ENCODE data around the gene NDUFA7. TPM values are rescaled to one million over a fixed set of nuclear protein-coding genes. Genes with fewer than 3 reads are reported as not detected.

NDUFA7 gene
- polyA plus RNA-seq, 2 of the 4 experiments (the other 2 are of a cell fraction), result 29.7 to 40.2 TPM

DNA sequence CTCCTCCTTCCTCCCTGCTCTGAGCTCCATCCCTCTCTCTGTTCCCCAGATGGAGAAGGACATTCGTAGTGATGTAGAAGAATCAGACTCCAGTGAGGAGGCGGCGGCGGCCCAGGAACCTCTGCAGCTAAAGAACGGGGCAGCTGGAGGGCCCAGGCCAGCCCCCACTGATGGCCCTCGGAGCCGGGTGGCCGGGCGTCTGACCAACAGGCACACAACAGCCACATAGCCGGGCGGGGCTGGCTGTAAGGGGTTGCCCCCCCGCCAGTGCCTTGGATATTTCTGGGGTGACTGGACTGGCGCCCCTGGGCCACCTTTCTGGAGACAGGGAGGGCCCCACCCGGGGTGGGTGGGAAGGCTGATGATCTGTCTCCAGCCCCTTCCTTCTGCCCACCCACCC, 59.3 kb downstream of the NDUFA7 start:
- 79% methylated on average over 7 of the region's 14 CpGs for WGBS (ENCODE audit: missing lambda C conversion rate)
- H3K9me3 ChIP-seq, result no peaks in the 10 kb centered on the region
- DNase-seq (ENCODE audit: low read depth in 1 of 2, low spot score in 1 of 2), result no peak
- ChIA-PET POLR2A (interaction anchor here (0.6 kb wide), 1 partner anchor 318 kb away, joined by 3 read pairs; the partner anchor contains the start of gene TIMM44), CTCF (interaction anchor here (1.6 to 2.5 kb wide), 2 partner anchors 8 to 10 kb away, joined by 4 to 7 read pairs; no protein-coding TSS in a partner anchor)
- no peak; a peak in 1 of 6 replicates for ATAC-seq
- no peaks in the 10 kb centered on the region for H3K4me1 ChIP-seq
- TF ChIP-seq ZSCAN20 (CRISPR knock-in tag; IDR thresholded peaks at IDR 0.05), result no peak
- TF ChIP-seq RARB (CRISPR knock-in tag; IDR thresholded peaks at IDR 0.05), result no peak
- no peak for TF ChIP-seq JUN (IDR thresholded peaks at IDR 0.05)
- no peak for TF ChIP-seq NR3C1 (IDR thresholded peaks at IDR 0.05)
- TF ChIP-seq, protein P1, sequence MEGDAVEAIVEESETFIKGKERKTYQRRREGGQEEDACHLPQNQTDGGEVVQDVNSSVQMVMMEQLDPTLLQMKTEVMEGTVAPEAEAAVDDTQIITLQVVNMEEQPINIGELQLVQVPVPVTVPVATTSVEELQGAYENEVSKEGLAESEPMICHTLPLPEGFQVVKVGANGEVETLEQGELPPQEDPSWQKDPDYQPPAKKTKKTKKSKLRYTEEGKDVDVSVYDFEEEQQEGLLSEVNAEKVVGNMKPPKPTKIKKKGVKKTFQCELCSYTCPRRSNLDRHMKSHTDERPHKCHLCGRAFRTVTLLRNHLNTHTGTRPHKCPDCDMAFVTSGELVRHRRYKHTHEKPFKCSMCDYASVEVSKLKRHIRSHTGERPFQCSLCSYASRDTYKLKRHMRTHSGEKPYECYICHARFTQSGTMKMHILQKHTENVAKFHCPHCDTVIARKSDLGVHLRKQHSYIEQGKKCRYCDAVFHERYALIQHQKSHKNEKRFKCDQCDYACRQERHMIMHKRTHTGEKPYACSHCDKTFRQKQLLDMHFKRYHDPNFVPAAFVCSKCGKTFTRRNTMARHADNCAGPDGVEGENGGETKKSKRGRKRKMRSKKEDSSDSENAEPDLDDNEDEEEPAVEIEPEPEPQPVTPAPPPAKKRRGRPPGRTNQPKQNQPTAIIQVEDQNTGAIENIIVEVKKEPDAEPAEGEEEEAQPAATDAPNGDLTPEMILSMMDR (IDR thresholded peaks at IDR 0.05), result no peak
- no peak for TF ChIP-seq KDM5A (IDR thresholded peaks at IDR 0.05)
- TF ChIP-seq NFE2L2 (conservative IDR thresholded peaks at IDR 0.05; ENCODE audit: low read length), result no peak
- TF ChIP-seq, protein P2, sequence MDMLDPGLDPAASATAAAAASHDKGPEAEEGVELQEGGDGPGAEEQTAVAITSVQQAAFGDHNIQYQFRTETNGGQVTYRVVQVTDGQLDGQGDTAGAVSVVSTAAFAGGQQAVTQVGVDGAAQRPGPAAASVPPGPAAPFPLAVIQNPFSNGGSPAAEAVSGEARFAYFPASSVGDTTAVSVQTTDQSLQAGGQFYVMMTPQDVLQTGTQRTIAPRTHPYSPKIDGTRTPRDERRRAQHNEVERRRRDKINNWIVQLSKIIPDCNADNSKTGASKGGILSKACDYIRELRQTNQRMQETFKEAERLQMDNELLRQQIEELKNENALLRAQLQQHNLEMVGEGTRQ (IDR thresholded peaks at IDR 0.05), result no peak
- TF ChIP-seq NPAS2 (CRISPR knock-in tag; IDR thresholded peaks at IDR 0.05; ENCODE audit: borderline replicate concordance), result no peak
- no peak for TF ChIP-seq PHF8 (IDR thresholded peaks at IDR 0.05; ENCODE audit: borderline replicate concordance, low read depth)
- TF ChIP-seq, protein P3, sequence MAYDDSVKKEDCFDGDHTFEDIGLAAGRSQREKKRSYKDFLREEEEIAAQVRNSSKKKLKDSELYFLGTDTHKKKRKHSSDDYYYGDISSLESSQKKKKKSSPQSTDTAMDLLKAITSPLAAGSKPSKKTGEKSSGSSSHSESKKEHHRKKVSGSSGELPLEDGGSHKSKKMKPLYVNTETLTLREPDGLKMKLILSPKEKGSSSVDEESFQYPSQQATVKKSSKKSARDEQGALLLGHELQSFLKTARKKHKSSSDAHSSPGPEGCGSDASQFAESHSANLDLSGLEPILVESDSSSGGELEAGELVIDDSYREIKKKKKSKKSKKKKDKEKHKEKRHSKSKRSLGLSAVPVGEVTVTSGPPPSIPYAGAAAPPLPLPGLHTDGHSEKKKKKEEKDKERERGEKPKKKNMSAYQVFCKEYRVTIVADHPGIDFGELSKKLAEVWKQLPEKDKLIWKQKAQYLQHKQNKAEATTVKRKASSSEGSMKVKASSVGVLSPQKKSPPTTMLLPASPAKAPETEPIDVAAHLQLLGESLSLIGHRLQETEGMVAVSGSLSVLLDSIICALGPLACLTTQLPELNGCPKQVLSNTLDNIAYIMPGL (CRISPR knock-in tag; IDR thresholded peaks at IDR 0.05; ENCODE audit: borderline replicate concordance), result no peak
- H3K27ac ChIP-seq, result no peak overlapping the region
- H3K4me3 ChIP-seq, result no peak overlapping the region
- FAIRE-seq, result no peak
- no peak overlapping the region for H3K4me2 ChIP-seq

DNA sequence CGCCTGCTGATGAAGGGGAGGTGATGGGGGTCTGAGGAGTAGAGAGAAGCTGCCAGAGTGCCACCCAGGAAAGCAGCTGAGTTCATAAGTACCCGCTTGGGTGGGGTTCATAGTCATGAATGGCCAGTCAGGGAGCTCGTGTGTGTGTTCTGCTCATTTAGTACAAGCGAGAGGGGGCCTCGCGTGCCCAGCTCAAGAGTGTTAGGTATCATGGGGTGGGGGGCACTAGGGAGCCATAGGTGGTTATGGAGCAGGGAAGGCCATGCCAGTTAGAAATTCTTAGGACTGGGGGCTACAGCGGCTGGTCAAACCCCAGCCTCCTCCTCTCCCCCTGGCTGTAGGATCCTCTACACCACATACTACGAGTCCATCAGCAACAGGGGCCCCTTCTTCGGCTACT, 59.8 kb downstream of the NDUFA7 start:
- POLR2A ChIA-PET, result no interaction called here
- no peak overlapping the region for H3K27ac ChIP-seq
- no peak; a peak in 1 of 6 replicates for ATAC-seq
- no peak overlapping the region for H3K4me2 ChIP-seq
- WGBS (ENCODE audit: missing lambda C conversion rate), result 92% methylated on average over 6 of the region's 9 CpGs
- CTCF ChIA-PET, result interaction anchor here (0.9 to 2.5 kb wide), 3 partner anchors 8 to 291 kb away, joined by 3 to 7 read pairs (median 4); no protein-coding TSS in a partner anchor
- FAIRE-seq, result no peak
- TF ChIP-seq, protein P4, sequence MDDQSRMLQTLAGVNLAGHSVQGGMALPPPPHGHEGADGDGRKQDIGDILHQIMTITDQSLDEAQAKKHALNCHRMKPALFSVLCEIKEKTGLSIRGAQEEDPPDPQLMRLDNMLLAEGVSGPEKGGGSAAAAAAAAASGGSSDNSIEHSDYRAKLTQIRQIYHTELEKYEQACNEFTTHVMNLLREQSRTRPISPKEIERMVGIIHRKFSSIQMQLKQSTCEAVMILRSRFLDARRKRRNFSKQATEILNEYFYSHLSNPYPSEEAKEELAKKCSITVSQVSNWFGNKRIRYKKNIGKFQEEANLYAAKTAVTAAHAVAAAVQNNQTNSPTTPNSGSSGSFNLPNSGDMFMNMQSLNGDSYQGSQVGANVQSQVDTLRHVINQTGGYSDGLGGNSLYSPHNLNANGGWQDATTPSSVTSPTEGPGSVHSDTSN (IDR thresholded peaks at IDR 0.05), result no peak
- TF ChIP-seq NPAS2 (CRISPR knock-in tag; IDR thresholded peaks at IDR 0.05; ENCODE audit: borderline replicate concordance) (no peak), RCOR1 (IDR thresholded peaks at IDR 0.05; ENCODE audit: low read depth, low read length) (no peak), CHD4 (IDR thresholded peaks at IDR 0.05; ENCODE audit: borderline replicate concordance) (no peak), EHF (CRISPR knock-in tag; IDR thresholded peaks at IDR 0.05) (no peak), KDM1A (IDR thresholded peaks at IDR 0.05; ENCODE audit: low read depth) (no peak), RFX5 (IDR thresholded peaks at IDR 0.05) (no peak), HDAC2 (IDR thresholded peaks at IDR 0.05) (no peak), MYC (IDR thresholded peaks at IDR 0.05; ENCODE audit: borderline replicate concordance, low read length) (no peak), JUN (IDR thresholded peaks at IDR 0.05) (no peak), NR3C1 (IDR thresholded peaks at IDR 0.05) (no peak), HOXB5 (CRISPR knock-in tag; IDR thresholded peaks at IDR 0.05) (no peak), FOSB (CRISPR knock-in tag; IDR thresholded peaks at IDR 0.05) (no peak), SMC3 (IDR thresholded peaks at IDR 0.05) (no peak), GATA3 (IDR thresholded peaks at IDR 0.05; ENCODE audit: borderline replicate concordance) (no peak), MAZ (IDR thresholded peaks at IDR 0.05; ENCODE audit: borderline replicate concordance, low read depth, low read length) (no peak), CEBPB (IDR thresholded peaks at IDR 0.05) (no peak), RAD21 (conservative IDR thresholded peaks at IDR 0.05 in 1 of 2, IDR thresholded peaks at IDR 0.05 in 1 of 2) (no peak)
- TF ChIP-seq, protein P5, sequence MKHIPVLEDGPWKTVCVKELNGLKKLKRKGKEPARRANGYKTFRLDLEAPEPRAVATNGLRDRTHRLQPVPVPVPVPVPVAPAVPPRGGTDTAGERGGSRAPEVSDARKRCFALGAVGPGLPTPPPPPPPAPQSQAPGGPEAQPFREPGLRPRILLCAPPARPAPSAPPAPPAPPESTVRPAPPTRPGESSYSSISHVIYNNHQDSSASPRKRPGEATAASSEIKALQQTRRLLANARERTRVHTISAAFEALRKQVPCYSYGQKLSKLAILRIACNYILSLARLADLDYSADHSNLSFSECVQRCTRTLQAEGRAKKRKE (CRISPR knock-in tag; IDR thresholded peaks at IDR 0.05; ENCODE audit: low read depth), result no peak
- TF ChIP-seq, protein P6, sequence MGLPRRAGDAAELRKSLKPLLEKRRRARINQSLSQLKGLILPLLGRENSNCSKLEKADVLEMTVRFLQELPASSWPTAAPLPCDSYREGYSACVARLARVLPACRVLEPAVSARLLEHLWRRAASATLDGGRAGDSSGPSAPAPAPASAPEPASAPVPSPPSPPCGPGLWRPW (IDR thresholded peaks at IDR 0.05), result no peak
- no peak for DNase-seq (ENCODE audit: low read depth in 1 of 2, low spot score in 1 of 2)
- no peak overlapping the region for H3K4me3 ChIP-seq
- H3K4me1 ChIP-seq, result no peaks in the 10 kb centered on the region
- H3K9me3 ChIP-seq, result no peaks in the 10 kb centered on the region

All from A549 (cell line).